IPS-NIHi7 (cell line): ENCODE data around the gene ATP1A2.
"Not testable (repeated sequence)": the region's sequence is repeated elsewhere in the genome, so short reads cannot be mapped to it uniquely, and the experiment has no call there.

ENCODE experiments used
- DNase-seq: peaks from one replicate; pipeline ENCODE4 v3.0.0; 2012; ENCODE audit warnings: mixed read lengths; ENCODE audit errors: extremely low spot score

The ATP1A2 gene

GRCh38 chr1:160124705-160125478 is 9.3 kb downstream of the ATP1A2 start:
- peak; percentile 53 for DNase-seq

GRCh38 chr1:160125746-160126145 is 10.2 kb downstream of the ATP1A2 start:
- DNase-seq: no peak

- not testable (repeated sequence) for DNase-seq
Observed at GRCh38 chr1:160126342-160126741, 10.8 kb downstream of the ATP1A2 start.

DNA sequence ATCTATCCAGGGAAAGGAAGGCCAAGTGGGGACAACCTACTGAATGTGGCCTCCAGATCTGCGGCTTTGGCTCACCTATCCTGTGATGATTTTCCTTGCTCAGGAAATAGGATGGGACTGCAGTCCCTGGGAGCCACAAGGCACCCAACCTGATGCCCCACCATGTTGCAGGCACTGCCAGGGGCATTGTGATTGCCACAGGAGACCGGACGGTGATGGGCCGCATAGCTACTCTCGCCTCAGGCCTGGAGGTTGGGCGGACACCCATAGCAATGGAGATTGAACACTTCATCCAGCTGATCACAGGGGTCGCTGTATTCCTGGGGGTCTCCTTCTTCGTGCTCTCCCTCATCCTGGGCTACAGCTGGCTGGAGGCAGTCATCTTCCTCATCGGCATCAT is 11.8 kb downstream of the ATP1A2 start:
- DNase-seq: no peak

DNA sequence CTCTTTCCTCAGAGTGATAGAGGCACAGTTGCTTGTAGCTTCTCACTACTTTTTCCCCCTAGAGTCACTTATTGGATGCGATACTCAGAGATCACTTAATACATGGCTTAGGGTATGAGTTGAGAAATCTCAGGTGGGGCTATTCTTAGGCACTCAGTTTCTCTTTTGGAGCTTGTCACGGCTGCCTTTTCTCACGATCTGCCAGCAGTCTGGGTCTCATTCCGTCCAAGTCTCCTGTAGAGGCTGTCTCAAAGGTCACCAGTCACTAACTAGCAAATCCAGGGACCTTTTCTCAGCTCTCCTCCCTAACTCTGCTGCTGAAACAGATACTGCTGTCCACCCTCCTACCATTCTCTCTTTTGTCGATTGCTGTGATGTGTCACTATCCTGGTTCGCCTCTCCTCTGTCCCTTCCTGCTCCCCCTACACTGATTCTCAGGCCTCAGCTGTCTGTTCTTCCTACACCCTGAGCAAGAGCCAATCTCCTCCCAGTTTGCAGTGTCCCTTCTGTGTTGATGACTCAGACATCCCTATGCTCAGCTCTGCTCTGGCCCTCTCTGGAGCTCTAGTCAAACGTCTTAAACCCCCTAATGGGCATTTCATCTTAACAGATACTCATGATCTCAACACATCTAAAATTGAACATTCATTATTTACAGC is 12.4 kb downstream of the ATP1A2 start:
- DNase-seq: no peak

GRCh38 chr1:160128636-160129035 is 13.1 kb downstream of the ATP1A2 start:
- no peak for DNase-seq

GRCh38 chr1:160129046-160129445 is 13.5 kb downstream of the ATP1A2 start:
- no peak for DNase-seq

GRCh38 chr1:160129558-160129957 is 14.0 kb downstream of the ATP1A2 start:
- DNase-seq: no peak

- no peak for DNase-seq
Observed at GRCh38 chr1:160129966-160130365, 14.4 kb downstream of the ATP1A2 start.

- no peak for DNase-seq
Observed at GRCh38 chr1:160130486-160130885, 14.9 kb downstream of the ATP1A2 start.

- DNase-seq: no peak
Observed at GRCh38 chr1:160130939-160131338, 15.4 kb downstream of the ATP1A2 start.

DNA sequence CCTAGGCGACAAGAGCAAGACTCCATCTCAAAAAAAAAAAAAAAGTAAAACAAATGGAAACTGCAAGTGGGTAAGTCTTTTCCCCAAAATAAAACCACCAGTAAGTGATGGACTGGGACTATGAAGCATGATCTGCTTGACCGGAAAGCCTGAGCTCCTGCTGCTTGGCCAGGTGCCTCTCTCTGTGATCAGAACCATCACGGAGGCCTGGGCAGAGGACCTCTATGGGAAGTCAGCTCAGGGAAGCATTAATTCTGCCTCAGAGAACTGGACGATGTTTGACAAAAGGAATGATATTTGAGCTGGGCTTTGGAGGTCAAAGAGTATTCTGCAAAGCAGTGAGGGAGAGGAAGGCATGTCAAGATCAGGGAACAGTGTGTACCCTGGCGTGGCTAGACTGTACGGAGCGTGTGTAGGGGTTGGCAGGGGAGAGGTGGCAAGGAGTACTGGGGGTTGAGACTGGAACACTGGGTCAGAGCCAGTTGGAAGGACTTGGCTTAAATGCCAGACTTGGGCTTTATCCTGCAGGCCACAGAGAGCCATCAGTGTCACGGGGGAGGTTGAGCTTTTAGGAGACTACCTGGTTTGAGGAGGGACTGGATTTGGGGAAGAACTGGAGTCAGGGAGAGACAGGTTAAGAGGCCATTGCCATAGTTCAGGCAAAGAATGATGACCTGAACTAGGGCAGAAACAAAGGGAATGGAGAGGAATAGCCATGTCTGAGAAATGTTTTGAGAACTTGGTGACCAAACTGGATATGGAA is 16.4 kb downstream of the ATP1A2 start:
- DNase-seq: no peak

DNA sequence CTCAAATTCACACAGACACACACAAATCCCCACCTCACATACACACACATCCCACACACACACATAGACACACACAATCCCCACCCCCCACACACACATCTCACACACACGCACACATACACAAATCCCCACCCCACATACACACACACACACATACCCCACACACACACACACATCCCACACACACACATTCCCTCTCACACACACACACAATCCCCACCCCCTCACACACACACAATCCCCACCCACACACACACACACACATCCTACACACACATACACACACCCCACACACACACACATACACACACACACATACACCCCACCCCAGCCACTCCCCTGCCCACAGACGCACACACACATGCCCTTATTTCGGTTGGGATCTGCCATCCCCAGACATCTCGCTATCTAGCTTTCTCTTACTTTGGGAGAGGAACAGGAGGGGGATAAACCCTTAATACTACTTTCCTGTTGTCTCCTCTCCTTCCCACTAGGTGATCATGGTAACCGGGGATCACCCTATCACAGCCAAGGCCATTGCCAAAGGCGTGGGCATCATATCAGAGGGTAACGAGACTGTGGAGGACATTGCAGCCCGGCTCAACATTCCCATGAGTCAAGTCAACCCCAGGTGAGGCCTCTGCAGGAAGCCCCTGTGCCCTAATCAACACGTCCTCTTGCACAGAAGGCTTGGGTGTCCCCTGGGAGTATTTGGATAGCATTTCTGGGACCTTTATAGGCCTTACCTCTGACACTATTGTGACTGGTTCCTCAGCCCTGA is 18.6 kb downstream of the ATP1A2 start:
- DNase-seq: no peak

DNA sequence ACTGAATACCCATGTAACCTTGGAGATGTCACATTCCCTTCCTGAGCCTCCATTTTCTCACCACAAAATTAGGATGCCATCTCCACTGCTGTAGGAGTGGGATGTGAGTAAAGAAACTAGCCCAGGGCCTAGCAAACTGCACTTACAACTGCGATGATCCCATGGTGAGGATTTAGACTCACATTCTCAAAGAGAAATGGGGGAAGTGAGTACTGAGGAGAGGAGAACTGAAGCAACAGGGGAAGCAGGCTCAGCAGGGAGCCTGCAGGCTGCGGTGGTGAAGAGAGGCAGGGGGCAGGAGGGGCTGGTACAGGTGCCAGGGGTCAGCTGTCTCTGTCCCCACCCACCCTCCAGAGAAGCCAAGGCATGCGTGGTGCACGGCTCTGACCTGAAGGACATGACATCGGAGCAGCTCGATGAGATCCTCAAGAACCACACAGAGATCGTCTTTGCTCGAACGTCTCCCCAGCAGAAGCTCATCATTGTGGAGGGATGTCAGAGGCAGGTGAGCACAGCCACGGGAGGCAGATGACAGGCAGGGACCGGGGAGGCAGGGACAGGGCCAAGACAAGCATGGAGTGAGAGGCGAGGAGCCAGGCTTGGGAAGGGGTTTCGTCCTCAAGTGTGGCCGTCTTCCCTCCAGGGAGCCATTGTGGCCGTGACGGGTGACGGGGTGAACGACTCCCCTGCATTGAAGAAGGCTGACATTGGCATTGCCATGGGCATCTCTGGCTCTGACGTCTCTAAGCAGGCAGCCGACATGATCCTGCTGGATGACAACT is 19.4 kb downstream of the ATP1A2 start:
- DNase-seq: no peak

GRCh38 chr1:160136121-160136925 is 20.8 kb downstream of the ATP1A2 start:
- no peak for DNase-seq

- DNase-seq: no peak
Observed at GRCh38 chr1:160136926-160137200, 21.3 kb downstream of the ATP1A2 start.

- no peak for DNase-seq
Observed at GRCh38 chr1:160137216-160137862, 21.8 kb downstream of the ATP1A2 start.

DNA sequence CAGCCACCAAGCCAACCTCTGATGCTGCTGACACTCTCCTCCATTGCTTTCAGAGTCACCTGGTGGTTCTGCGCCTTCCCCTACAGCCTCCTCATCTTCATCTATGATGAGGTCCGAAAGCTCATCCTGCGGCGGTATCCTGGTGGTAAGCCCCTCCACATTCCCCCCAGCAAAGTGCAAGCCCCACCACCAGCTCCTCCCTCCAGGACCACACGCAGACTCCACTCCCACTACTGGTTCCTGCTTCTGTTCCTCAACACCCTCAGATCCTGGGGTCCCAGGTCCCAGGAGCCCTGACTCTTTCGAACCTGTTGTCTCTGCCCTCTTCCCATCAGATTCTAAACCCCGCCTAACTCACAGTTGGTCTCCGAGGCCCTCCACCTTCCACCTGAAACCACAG is 24.3 kb downstream of the ATP1A2 start:
- DNase-seq: no peak

DNA sequence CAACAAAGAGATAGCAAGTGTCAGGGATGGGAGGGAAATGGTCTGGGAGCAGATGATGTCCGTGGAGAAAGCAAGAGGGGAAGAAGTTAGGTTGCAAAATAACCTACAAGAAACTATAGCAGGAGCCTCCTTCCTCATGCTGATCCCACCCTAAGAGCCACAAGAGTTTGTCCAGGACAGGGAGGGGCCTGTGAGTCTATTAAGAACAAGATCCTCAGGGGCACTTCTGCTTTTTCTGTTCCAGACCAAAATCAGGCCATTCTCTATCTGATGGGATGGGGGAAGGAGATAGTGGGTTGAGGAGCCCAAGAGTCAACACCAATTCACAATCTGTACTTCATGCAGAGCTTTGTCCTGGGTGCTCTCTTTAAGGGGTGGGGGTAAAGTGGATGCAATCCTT is 28.1 kb downstream of the ATP1A2 start:
- DNase-seq: no peak

GRCh38 chr1:160144921-160145320 is 29.4 kb downstream of the ATP1A2 start:
- peak; percentile 32 for DNase-seq
